BJ (cell line): ENCODE data around the gene SPZ1. TPM values are rescaled to one million over a fixed set of nuclear protein-coding genes. Genes with fewer than 3 reads are reported as not detected.
"Not testable (repeated sequence)": the region's sequence is repeated elsewhere in the genome, so short reads cannot be mapped to it uniquely, and the experiment has no call there.

Experiments
- CTCF ChIA-PET: fragments of 350-600 bp; formaldehyde crosslinking; extraction: SDS; loops from one replicate; lab custom pipeline; 2021; ENCODE audit warnings: antibody characterized with exemption, inconsistent platforms; lab: Yijun Ruan, JAX
- POLR2A ChIA-PET: fragments of 300-600 bp; sonication (Branson Sonifier 250); formaldehyde crosslinking; extraction: SDS; loops from one replicate; lab custom pipeline; 2021; ENCODE audit warnings: antibody characterized with exemption; lab: Charles Lee
- DNase-seq: peaks from one replicate; pipeline ENCODE4 v3.0.0-alpha.2; 2011; ENCODE audit warnings: low read depth
- H3K27me3 ChIP-seq: 2 replicates; pipeline ENCODE4 v1.6.0; 2011; ENCODE audit warnings: low read length; ENCODE audit not compliant: control insufficient read depth, insufficient read depth
- H3K36me3 ChIP-seq: 2 replicates; pipeline ENCODE4 v1.5.1; 2011; ENCODE audit warnings: low read length; ENCODE audit not compliant: control insufficient read depth, insufficient read depth
- H3K4me3 ChIP-seq: 2 replicates; pipeline ENCODE4 v1.5.1; 2011; ENCODE audit warnings: low read depth, mild to moderate bottlenecking, control low read depth, low read length
- CTCF ChIP-seq: IDR thresholded peaks from 2 replicates; pipeline ENCODE4 v1.5.1; 2011; ENCODE audit warnings: low read depth, mild to moderate bottlenecking, control low read depth, inconsistent platforms, low read length, moderate library complexity; ENCODE audit not compliant: insufficient read depth
- polyA plus RNA-seq: library from polyadenylated mRNA; depleted of rRNA; stranded (reverse); fragments of >200 nt; gene quantifications from 2 replicates; pipeline ENCODE4 v1.2.3, GENCODE V29; 2011

SPZ1 gene
- polyA plus RNA-seq, 1 experiment, result not detected

GRCh38 chr5:80291761-80292160, 28.0 kb upstream of the SPZ1 start:
- ChIA-PET POLR2A (no interaction called here), CTCF (interaction anchor here (0.9 to 1.0 kb wide), 2 partner anchors 17 to 200 kb away, joined by 3 to 4 read pairs; no protein-coding TSS in a partner anchor)
- no peak for TF ChIP-seq CTCF
- H3K36me3 ChIP-seq, result no peaks in the 10 kb centered on the region
- DNase-seq, result no peak
- no peaks in the 10 kb centered on the region for H3K27me3 ChIP-seq
- H3K4me3 ChIP-seq, result no peak overlapping the region

- H3K4me3 ChIP-seq, result no peak overlapping the region
- DNase-seq, result no peak
- POLR2A ChIA-PET, result no interaction called here
- H3K36me3 ChIP-seq, result no peaks in the 10 kb centered on the region
- H3K27me3 ChIP-seq, result no peaks in the 10 kb centered on the region
- TF ChIP-seq CTCF, result no peak
- CTCF ChIA-PET, result interaction anchor here (2.0 kb wide), 1 partner anchor 11 kb away, joined by 10 read pairs; no protein-coding TSS in a partner anchor
These were observed 23.7 kb upstream of the SPZ1 start for GRCh38 chr5:80296121-80296520.

- TF ChIP-seq CTCF, result no peak
- DNase-seq, result no peak
- Histone ChIP-seq H3K27me3 (no peaks in the 10 kb centered on the region), H3K36me3 (no peaks in the 10 kb centered on the region), H3K4me3 (no peak overlapping the region)
- ChIA-PET CTCF (no interaction called here), POLR2A (no interaction called here)
These were observed 20.2 kb upstream of the SPZ1 start for GRCh38 chr5:80299601-80300000.

GRCh38 chr5:80300125-80300524, 19.7 kb upstream of the SPZ1 start:
- POLR2A ChIA-PET, result no interaction called here
- Histone ChIP-seq H3K27me3 (no peaks in the 10 kb centered on the region), H3K36me3 (no peaks in the 10 kb centered on the region), H3K4me3 (no peak overlapping the region)
- TF ChIP-seq CTCF, result no peak
- CTCF ChIA-PET, result no interaction called here
- DNase-seq, result no peak

GRCh38 chr5:80300796-80301195, 19.0 kb upstream of the SPZ1 start:
- H3K27me3 ChIP-seq, DNase-seq, POLR2A ChIA-PET, H3K36me3 ChIP-seq, H3K4me3 ChIP-seq, CTCF ChIA-PET: not testable (repeated sequence)

- H3K4me3 ChIP-seq, CTCF ChIA-PET, H3K36me3 ChIP-seq, H3K27me3 ChIP-seq, POLR2A ChIA-PET, DNase-seq: not testable (repeated sequence)
These were observed 18.5 kb upstream of the SPZ1 start for GRCh38 chr5:80301342-80301741.
